ENCODE measurements around the gene XRCC4. TPM values are rescaled to one million over a fixed set of nuclear protein-coding genes. Genes with fewer than 3 reads are reported as not detected.

XRCC4 gene
- total and polyA plus RNA-seq, 8 donors, result 0.91 to 3.7 (median 1.8) TPM

DNA sequence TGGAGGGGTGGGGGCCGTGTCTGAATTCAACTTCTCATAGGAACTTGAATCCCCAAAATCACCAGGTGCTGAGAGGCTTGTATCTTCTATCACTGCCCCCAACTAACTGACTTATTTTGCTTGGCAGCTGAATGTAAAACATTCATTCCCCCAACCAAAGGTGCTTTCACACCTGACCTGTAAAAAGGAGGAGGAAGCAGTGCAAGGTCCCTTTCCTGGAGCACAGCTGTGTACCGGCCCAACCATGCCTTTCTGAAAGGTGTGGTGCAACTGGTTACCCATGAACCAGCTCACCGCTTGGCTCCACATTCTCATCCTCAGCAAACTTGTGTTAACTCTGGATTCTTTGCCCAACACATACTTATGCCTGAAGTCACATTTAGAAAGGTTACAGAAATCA lies 34.8 kb upstream of the XRCC4 start:
- intact Hi-C loops (cut with DNase I), result no loop called here
- no peak for ATAC-seq

DNA sequence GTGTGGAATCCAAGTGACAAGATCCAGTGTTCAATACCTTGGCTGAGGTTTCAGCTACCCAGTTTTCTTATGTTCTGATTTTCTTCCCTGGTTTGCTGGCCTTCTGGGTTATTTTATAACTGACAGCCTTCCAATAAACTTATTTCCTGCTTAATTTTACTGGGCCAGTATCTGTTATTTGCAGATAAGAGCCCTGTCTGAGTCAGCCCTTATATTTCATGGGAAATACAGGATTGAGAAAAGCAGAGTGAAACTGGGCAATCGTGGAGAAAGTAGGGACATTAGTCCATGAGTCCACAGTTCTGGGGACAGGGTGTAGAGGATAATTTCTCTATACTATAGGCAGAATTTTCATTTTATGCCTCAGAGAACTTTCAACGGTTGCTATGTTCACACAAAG lies 32.4 kb upstream of the XRCC4 start:
- H3K27me3 ChIP-seq, result no peaks in the 10 kb centered on the region
- 65 to 67% methylated on average over 2 of the region's 2 CpGs for WGBS, 2 donors
- TF ChIP-seq, protein P1, sequence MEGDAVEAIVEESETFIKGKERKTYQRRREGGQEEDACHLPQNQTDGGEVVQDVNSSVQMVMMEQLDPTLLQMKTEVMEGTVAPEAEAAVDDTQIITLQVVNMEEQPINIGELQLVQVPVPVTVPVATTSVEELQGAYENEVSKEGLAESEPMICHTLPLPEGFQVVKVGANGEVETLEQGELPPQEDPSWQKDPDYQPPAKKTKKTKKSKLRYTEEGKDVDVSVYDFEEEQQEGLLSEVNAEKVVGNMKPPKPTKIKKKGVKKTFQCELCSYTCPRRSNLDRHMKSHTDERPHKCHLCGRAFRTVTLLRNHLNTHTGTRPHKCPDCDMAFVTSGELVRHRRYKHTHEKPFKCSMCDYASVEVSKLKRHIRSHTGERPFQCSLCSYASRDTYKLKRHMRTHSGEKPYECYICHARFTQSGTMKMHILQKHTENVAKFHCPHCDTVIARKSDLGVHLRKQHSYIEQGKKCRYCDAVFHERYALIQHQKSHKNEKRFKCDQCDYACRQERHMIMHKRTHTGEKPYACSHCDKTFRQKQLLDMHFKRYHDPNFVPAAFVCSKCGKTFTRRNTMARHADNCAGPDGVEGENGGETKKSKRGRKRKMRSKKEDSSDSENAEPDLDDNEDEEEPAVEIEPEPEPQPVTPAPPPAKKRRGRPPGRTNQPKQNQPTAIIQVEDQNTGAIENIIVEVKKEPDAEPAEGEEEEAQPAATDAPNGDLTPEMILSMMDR (IDR thresholded peaks at IDR 0.05), result no peak
- no peak for FAIRE-seq
- intact Hi-C loops (cut with DNase I), result no loop called here
- H3K36me3 ChIP-seq, result no peaks in the 10 kb centered on the region
- H3K4me3 ChIP-seq, result no peak overlapping the region
- H3K27ac ChIP-seq, result no peak overlapping the region
- no peaks in the 10 kb centered on the region for H3K9me3 ChIP-seq
- no peak for ATAC-seq
- DNase-seq, result no peak
- H3K4me1 ChIP-seq, result no peaks in the 10 kb centered on the region

More for the DNA sequence above, 34.8 kb upstream of the XRCC4 start:
- no peak overlapping the region for H3K4me3 ChIP-seq
- DNase-seq (no peak), FAIRE-seq (no peak)
- H3K27ac ChIP-seq, result no peak overlapping the region
- no peaks in the 10 kb centered on the region for H3K27me3 ChIP-seq
- TF ChIP-seq, protein P1 (IDR thresholded peaks at IDR 0.05), result no peak
- no peaks in the 10 kb centered on the region for H3K4me1 ChIP-seq
- 89 to 97% methylated on average over 3 of the region's 3 CpGs for WGBS, 2 donors
- H3K36me3 ChIP-seq, result no peaks in the 10 kb centered on the region
- no peaks in the 10 kb centered on the region for H3K9me3 ChIP-seq

DNA sequence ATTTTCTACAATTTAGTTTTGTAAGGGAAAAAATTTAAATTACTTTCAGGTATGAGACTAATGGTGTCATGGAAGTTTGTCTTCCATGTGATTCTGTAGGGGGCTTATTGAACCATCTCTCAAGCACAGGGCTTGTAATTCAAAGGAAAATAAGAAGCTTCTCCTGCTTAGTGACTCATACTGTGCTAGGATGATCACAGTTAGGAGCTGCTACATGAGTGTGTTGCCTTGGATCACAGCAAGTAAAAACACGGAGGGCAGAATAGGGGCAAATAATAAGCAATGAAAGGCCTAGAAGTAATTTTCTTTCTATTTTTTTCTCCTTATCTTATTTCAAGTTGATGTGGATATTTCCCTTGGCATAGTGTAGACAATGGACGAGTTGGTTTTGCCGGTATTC lies 29.1 kb upstream of the XRCC4 start:
- Histone ChIP-seq H3K36me3 (no peaks in the 10 kb centered on the region), H3K4me1 (no peaks in the 10 kb centered on the region), H3K4me3 (no peak overlapping the region), H3K9me3 (no peaks in the 10 kb centered on the region), H3K27ac (no peak overlapping the region), H3K27me3 (no peaks in the 10 kb centered on the region)
- WGBS, 2 donors, result 77 to 82% methylated on average over 3 of the region's 3 CpGs
- FAIRE-seq (no peak), ATAC-seq (no peak), DNase-seq (no peak)
- TF ChIP-seq, protein P1 (IDR thresholded peaks at IDR 0.05), result no peak
- intact Hi-C loops (cut with DNase I), result no loop called here

DNA sequence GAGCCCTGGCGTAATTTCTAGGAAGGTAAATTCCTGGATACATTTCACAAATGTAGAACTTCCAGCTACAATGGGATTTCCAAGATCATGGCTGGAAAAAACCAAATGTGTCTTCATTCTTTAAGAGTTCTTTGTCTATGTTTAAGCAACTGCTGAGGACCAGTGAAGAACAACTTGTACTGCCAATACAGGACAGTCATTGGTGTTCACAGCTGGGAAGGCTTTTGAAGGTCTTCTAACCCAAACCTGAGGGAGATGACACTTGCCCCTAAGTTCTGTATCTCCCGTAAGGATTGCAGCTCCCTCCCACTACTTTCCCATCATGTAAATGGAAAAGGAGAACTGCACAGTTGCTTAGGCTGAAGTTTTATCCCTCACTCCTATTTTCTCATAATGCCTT lies 28.5 kb upstream of the XRCC4 start:
- no peaks in the 10 kb centered on the region for H3K9me3 ChIP-seq
- no peak overlapping the region for H3K4me3 ChIP-seq
- H3K27ac ChIP-seq, result no peak overlapping the region
- DNase-seq (no peak), FAIRE-seq (no peak), ATAC-seq (no peak)
- no peaks in the 10 kb centered on the region for H3K27me3 ChIP-seq
- 91 to 94% methylated on average over 2 of the region's 2 CpGs for WGBS, 2 donors
- no peaks in the 10 kb centered on the region for H3K36me3 ChIP-seq
- intact Hi-C loops (cut with DNase I), result no loop called here
- TF ChIP-seq, protein P1 (IDR thresholded peaks at IDR 0.05), result no peak
- no peaks in the 10 kb centered on the region for H3K4me1 ChIP-seq

DNA sequence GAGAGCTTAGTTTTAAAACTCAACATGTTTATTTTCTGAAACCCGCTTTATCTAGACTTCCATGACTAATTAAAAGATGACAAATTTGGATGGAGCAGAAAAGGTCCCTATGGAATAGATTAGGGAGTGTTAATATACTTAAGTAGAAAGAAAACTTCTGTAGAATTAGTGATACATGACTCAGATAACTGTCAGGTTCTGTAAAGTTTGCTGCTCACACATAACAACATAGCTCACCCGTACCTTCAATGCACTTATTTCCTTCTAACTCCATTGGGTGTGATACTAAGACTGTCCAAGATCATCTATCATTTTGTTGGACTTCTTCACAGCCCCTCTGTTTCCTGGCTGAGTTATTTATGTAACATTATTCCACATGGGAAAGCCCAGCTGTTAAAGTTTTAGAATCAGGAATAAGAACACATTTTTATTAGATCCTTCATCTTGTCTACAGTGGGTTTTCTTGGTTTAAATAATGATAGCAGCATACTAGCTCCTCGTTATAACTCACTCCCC lies 27.9 kb upstream of the XRCC4 start:
- Histone ChIP-seq H3K9me3 (no peaks in the 10 kb centered on the region), H3K36me3 (no peaks in the 10 kb centered on the region), H3K4me1 (no peaks in the 10 kb centered on the region), H3K4me3 (no peak overlapping the region), H3K27me3 (no peaks in the 10 kb centered on the region), H3K27ac (no peak overlapping the region)
- 84 to 85% methylated on average over 3 of the region's 3 CpGs for WGBS, 2 donors
- intact Hi-C loops (cut with DNase I), result no loop called here
- no peak for FAIRE-seq
- TF ChIP-seq, protein P1 (IDR thresholded peaks at IDR 0.05), result no peak
- no peak for ATAC-seq
- no peak for DNase-seq

Data from pancreas (tissue), 10 donors.